Measurements from ENCODE around the gene CYTH4. TPM values are rescaled to one million over a fixed set of nuclear protein-coding genes. Genes with fewer than 3 reads are reported as not detected.
"Not testable (repeated sequence)": the region's sequence is repeated elsewhere in the genome, so short reads cannot be mapped to it uniquely, and the experiment has no call there.

CYTH4 gene
- total and polyA plus RNA-seq, 8 donors = 1.9 to 77.0 (median 6.0) TPM; not detected in 1

DNA sequence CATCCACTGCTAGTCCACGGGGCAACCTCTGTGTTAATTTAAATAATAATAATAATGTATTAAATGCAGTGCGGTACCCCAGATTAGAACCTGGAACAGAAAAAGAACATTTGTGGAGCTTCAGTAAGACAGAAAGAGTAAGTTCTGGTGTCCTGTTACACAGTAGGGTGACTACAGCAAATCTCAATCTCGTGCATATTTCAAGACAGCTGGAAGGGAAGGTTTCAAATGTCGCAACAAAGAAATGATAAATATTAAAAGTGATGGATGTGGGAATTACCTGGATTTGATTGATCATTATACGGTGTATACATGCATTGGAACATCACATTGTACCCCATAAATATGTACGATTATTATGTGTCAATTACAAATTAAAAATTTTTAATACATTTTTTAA lies 36.6 kb upstream of the CYTH4 start:
- Histone ChIP-seq H3K4me3 (no peak overlapping the region), H3K36me3 (no peaks in the 10 kb centered on the region), H3K9me3 (no peaks in the 10 kb centered on the region), H3K4me1 (peaks cover 0 to 43% (median 11%) of the 10 kb centered on the region in 4 donors), H3K27ac (peak overlapping the region in 1 of 5 donors; percentile 81), H3K27me3 (peaks cover 4 to 58% (median 11%) of the 10 kb centered on the region in 3 donors)
- no peak for DNase-seq
- WGBS, 5 donors = 63 to 72% (median 69%) methylated on average over 6 of the region's 6 CpGs
- intact Hi-C loops (cut with DNase I; ENCODE audit: low total_unique reads) = no loop called here
- TF ChIP-seq POLR2AphosphoS5 (IDR thresholded peaks at IDR 0.05) = no peak
- no peak for TF ChIP-seq POLR2A (IDR thresholded peaks at IDR 0.05)
- no peak for TF ChIP-seq CTCF (IDR thresholded peaks at IDR 0.05)
- no peak for TF ChIP-seq EP300 (IDR thresholded peaks at IDR 0.05)

DNA sequence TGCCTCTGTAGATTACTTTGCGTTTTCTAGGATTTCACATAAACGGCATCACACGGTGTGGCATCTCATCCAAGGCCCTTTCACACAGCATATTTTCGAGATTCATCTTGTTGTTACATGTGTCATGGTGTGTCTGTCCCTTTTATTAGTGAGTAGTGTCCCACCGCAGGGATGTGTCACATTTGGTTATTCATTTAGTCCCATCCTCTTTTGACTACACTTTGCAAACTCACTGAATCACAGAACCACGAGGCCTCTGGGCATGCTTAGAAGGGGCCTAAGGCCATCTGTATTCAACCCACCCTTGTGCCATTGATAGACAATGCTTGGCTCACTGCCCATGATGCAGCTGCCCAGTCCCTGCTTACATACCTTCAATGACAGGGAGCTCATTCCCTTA lies 34.1 kb upstream of the CYTH4 start:
- Histone ChIP-seq H3K27ac (no peak overlapping the region), H3K4me1 (peaks cover 0 to 20% (median 4%) of the 10 kb centered on the region in 4 donors), H3K4me3 (no peak overlapping the region), H3K27me3 (peaks cover 0 to 55% (median 11%) of the 10 kb centered on the region in 3 donors), H3K36me3 (no peaks in the 10 kb centered on the region), H3K9me3 (no peaks in the 10 kb centered on the region)
- no peak for TF ChIP-seq EP300 (IDR thresholded peaks at IDR 0.05)
- intact Hi-C loops (cut with DNase I; ENCODE audit: low total_unique reads) = no loop called here
- WGBS, 5 donors = 58 to 74% (median 64%) methylated on average over 6 of the region's 6 CpGs
- no peak for DNase-seq

DNA sequence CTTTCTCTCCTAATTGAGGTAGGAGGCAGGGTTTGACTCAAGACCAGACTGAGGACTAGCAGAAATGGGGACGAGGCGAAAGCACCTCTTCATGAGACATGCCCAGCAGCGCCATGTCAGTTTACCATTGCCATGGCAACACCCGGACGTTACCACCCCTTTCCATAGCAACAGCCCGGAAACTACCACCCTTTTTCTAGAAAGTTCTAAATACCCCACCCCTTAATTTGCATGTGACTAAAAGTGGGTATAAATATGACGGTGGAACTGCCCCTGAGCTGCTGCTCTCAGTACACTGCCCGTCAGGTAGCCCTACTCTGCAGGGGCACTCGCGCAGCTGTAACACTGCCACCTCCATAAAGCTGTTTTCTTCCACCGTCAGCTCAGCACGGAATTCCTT lies 32.3 kb upstream of the CYTH4 start:
- 79 to 84% (median 82%) methylated on average over 12 of the region's 12 CpGs for WGBS, 5 donors
- Histone ChIP-seq H3K27ac (no peak overlapping the region), H3K9me3 (no peaks in the 10 kb centered on the region), H3K27me3 (peaks cover 0 to 50% (median 0%) of the 10 kb centered on the region in 3 donors), H3K4me1 (peaks cover 0 to 3% (median 0%) of the 10 kb centered on the region in 4 donors), H3K4me3 (no peak overlapping the region), H3K36me3 (no peaks in the 10 kb centered on the region)
- TF ChIP-seq POLR2AphosphoS5 (IDR thresholded peaks at IDR 0.05) = no peak
- TF ChIP-seq CTCF (IDR thresholded peaks at IDR 0.05) = no peak
- no peak for TF ChIP-seq POLR2A (IDR thresholded peaks at IDR 0.05)
- TF ChIP-seq EP300 (IDR thresholded peaks at IDR 0.05) = no peak
- intact Hi-C loops (cut with DNase I; ENCODE audit: low total_unique reads) = no loop called here
- no peak for DNase-seq

GRCh38 chr22:37251836-37252235 lies 30.5 kb upstream of the CYTH4 start:
- intact Hi-C loops (cut with DNase I; ENCODE audit: low total_unique reads); H3K36me3 ChIP-seq; H3K9me3 ChIP-seq; H3K4me3 ChIP-seq; DNase-seq; H3K4me1 ChIP-seq; H3K27ac ChIP-seq: not testable (repeated sequence)
- 83 to 86% (median 85%) methylated on average over 8 of the region's 8 CpGs for WGBS, 5 donors
- peaks cover 3 to 62% (median 11%) of the 10 kb centered on the region in 3 donors for H3K27me3 ChIP-seq

DNA sequence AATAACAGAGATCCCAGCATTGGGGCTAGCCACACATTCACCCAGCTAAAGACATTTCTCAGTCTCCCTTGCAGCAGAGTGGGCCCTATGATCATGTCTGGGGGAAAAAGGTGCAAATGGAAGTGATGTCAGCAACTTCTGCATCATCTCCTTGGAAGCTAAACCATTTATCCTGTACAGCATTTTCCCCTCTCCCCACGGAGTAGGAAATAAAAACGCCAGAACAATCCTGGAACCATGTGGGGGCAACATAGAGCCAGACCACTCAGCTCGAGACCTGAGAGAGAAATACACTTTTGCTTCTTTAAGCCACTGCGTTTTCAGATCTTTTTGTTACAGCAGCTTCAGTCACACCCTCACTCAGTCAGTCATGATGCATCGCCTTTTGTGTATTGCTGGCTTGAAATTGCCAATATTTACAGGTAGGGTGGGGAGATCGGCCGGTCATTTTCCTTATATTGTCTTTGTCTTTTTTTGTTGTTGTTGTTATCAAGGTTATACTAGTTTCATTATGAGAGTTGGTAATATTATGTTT lies 29.1 kb upstream of the CYTH4 start:
- DNase-seq = no peak
- H3K4me3 ChIP-seq = no peak overlapping the region
- intact Hi-C loops (cut with DNase I; ENCODE audit: low total_unique reads) = no loop called here
- no peak overlapping the region for H3K27ac ChIP-seq
- WGBS, 5 donors = 54 to 66% (median 59%) methylated on average over 7 of the region's 7 CpGs
- H3K36me3 ChIP-seq = no peaks in the 10 kb centered on the region
- H3K4me1 ChIP-seq = no peaks in the 10 kb centered on the region
- H3K9me3 ChIP-seq = no peaks in the 10 kb centered on the region
- TF ChIP-seq POLR2AphosphoS5 (IDR thresholded peaks at IDR 0.05) (no peak), POLR2A (IDR thresholded peaks at IDR 0.05) (no peak), EP300 (IDR thresholded peaks at IDR 0.05) (no peak)
- peaks cover 3 to 76% (median 16%) of the 10 kb centered on the region in 3 donors for H3K27me3 ChIP-seq

DNA sequence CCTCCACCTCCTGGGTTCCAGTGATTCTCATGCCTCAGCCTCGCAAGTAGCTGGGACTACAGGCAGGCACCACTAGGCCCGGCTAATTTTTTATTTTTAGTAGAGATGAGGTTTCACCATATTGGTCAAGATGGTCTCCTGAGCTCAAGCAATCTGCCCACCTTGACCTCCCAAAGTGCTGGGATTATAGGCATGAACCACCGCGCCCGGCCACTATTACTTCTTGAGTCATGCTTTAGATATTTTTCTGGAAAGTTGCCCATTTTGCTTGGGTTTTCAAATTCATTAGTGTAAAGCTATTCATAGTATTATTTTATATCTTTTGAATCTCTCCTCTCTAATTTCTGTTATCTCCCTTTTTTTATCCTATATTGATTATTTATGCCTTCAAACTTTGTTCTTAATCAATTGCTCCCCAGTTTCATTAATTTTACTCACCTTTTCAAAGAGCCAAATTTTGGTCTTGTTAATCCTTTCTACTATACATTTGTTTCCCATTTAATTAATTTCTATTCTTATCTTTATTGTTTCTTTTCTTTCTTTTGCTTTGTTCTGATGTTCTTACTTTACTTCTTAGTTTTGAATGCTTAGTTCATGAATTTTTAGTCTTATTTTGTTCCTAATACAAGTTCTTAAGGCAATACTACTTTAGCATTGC lies 28.0 kb upstream of the CYTH4 start:
- Histone ChIP-seq H3K36me3 (no peaks in the 10 kb centered on the region), H3K4me3 (no peak overlapping the region), H3K9me3 (no peaks in the 10 kb centered on the region), H3K27me3 (peaks cover 3 to 87% (median 23%) of the 10 kb centered on the region in 3 donors), H3K27ac (no peak overlapping the region), H3K4me1 (peaks cover 0 to 2% (median 0%) of the 10 kb centered on the region in 4 donors)
- no peak for TF ChIP-seq POLR2AphosphoS5 (IDR thresholded peaks at IDR 0.05)
- WGBS, 5 donors = 49 to 65% (median 59%) methylated on average over 5 of the region's 5 CpGs
- intact Hi-C loops (cut with DNase I; ENCODE audit: low total_unique reads) = no loop called here
- DNase-seq = no peak

Data from stomach (tissue), 9 donors.